Activated T-cell treated with anti-CD3 and anti-CD28 coated beads for 24 hours (primary cell): ENCODE results near the gene DBH.
"Not testable (repeated sequence)": the region's sequence is repeated elsewhere in the genome, so short reads cannot be mapped to it uniquely, and the experiment has no call there.

ENCODE experiments used
- DNase-seq: peaks from one replicate; pipeline ENCODE4 v3.0.0-alpha.2; 2020; ENCODE audit warnings: low read depth

Gene DBH

DNA sequence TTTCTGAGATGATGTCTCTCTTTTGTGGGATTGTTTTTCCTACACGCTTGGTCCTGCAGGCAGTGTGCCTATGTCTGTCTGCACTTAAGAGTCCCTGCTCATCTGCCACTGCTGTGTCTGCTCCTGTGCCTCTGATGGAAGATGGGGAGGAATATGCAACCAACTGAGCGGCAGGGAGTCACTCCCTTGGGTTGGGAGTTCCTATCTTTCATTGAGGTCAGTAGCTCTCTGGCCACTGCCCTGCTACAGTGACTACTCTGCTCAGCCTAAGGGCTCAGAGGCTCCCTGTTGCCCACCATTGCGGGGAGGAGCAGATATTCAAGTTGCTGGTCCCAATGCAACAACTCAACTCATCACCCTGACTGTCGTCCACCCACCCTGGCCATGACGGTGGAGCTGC is 13.6 kb upstream of the DBH start:
- no peak for DNase-seq

DNA sequence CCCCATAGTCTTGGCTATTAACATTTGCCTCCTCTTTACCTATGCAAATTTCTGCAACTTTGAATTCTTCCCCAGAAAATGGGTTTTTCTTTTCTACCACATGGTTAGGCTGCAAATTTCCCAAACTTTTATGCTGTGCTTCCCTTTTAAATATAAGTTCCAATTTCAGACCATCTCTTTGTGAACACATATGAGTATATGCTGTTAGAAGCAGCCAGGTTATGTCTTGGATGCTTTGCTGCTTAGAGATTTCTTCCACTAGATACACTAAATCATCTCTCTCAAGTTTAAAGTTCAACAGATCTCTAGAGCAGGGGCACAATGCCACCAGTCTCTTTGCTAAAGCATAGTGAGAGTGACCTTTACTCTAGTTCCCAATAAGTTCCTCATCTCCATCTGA is 10.2 kb upstream of the DBH start:
- not testable (repeated sequence) for DNase-seq

DNA sequence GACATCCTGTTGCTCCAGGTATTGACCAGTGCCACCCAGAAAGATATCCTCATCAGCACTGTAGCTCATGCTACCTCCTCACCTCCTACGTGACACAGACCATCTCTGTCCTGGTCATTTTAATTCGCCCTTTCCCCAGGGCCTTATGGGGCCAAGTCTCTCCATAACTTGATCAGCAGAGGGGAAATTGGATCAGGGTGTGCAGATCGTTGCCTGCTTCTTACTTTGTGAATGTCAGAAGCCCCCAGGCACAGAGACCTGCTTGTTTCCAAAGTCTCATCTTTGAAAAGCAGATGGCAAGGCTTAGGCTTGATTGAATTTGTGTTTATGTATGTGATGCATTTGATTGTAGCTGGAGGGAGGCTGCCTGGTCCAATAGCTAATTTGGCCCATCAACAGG is 8.8 kb upstream of the DBH start:
- DNase-seq = no peak

DNA sequence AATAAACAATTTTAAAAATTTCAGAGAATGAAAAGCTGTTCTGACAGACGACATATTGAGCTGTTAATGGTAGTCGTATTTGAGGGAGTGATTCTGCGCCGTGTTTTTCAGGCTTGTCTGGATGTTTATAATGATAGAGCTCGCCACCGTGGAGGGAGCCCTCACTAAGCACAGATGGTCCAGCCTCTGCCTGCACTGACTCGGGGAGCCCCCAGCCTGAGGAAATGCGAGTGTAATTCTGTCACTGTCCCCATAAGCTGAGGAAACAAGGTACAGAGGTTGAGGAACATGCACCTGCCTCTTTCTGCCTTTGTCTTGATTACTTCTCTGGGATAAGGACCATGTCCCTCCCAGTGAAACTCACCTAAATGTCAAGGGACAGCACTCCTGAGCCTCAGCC is 7.4 kb upstream of the DBH start:
- no peak for DNase-seq

- no peak for DNase-seq
Measured at GRCh38 chr9:133629221-133630110, 6.7 kb upstream of the DBH start.

DNA sequence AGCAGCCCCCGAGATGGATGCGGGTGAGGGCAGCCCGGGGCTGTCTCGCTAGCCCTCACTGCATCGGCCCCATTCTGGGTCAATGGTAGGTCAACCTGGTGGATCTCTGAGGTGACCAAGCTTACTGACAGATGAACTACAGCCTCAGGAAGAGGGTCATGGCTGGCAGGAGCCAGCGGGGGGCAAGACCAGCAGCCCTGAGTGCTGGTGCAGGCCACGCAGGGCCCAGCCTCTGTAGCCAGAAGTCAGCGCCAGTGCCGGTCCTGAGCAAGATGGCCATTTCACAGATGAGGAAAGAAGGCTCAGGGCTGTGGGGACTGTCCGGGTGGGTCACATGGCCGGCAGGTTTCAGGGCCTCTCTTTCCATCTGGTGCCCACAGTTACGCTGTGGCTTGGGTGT is 5.1 kb upstream of the DBH start:
- no peak for DNase-seq

GRCh38 chr9:133632806-133633680 is 3.1 kb upstream of the DBH start:
- DNase-seq = no peak

- no peak for DNase-seq
Measured at GRCh38 chr9:133633681-133634080, 2.5 kb upstream of the DBH start.

DNA sequence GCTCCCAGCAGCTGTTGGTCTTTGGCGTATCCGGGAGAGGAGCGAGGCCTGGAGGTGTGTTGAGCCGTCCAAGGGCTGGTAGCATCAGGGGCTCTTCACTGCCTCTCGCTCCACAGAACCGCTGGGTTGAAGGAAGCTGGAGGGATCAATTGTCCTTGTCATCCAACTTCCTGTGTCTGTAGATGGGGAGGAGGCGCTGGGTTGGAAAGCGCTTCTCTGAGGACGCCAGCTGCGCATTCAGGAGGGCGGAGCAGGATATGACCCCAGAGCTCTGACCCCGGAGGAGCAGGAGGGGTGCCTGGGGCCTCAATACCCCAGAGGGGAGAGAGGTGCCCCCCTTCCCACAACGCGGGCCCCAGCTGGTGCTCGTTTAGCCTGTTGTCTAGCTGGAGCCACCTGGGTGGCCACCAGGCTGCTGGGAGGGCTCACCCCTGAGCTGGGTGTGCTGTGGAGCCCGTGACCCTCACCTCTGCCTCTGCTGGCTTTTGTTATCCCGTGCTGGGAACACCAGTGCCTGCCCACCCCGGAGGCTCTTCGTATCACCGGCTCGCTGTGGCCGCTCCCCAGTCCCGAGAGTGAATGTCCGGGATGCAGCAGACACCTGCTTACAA is 2.0 kb upstream of the DBH start:
- DNase-seq = no peak

DNA sequence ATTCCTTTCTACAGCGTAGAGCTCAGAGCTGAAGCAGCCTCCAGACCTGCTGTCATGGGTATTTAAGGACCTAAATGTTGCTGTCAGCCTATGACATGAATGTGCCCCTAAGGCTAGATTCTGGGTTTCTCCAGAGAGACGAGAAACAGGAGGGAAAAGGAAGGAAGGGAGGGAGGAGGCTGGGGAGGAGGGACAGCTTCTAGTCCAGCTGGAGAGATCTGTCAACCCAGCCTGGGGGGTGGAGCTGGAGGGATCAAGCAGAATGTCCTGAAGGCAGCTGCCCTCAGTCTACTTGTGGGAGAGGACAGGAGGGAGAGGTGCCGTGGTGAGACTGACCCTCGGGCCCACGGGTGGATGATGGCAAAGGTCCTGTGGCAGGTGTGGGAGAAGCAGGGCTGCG is 1.1 kb upstream of the DBH start:
- DNase-seq = no peak

DNA sequence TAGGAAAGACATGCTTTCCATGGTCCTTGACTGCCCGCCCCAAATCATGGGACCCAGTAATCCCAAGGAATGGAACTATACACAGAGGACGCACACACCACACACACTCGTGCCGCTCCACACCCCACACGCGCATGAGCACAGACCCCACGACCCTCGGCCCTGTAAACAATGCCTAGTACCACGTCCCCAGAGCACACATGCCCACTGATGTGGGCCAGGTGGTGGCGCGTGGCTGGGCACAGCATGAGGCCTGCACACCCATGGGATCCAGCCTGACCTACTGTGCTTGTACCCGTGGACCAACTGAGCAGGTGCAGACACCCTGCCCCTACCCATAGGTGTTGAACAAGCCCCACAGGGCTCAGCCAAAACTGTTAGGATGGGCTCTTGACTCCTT is 739 bp downstream of the DBH start:
- DNase-seq = no peak

DNA sequence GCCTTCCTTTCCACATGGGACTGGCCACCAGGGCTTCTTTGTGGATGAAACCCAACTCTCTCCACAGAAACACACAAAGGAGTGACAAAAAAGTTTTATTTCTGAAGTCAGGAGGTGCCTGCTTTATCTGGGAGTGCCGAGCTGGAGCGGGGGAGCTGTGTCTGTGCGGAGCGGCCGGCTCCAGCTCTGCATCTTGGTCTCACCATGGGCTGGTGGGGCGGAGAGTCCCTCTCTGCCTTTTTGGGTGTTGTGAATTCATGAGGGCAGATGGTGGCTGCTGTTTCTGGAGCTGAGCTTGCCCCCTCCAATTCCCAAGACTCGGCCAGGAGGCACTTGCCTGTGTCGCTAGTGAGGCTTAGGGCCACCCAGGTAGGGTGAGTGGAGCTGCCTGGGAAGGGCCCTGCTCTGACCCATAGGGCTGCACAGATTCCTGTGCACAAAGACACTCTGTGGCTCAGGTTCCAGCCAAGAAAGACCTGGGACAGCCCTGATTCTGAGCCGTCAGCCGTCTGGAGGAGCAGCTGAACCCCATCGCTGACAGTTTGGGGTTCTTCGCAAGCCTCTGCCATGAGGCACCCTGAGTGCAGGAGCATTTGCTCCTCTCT is 1.4 kb downstream of the DBH start:
- DNase-seq = no peak

- DNase-seq = no peak
Measured at GRCh38 chr9:133638076-133638475, 1.9 kb downstream of the DBH start.

- DNase-seq = no peak
Measured at GRCh38 chr9:133638711-133639110, 2.5 kb downstream of the DBH start.

- DNase-seq = no peak
Measured at GRCh38 chr9:133639613-133640012, 3.5 kb downstream of the DBH start.

DNA sequence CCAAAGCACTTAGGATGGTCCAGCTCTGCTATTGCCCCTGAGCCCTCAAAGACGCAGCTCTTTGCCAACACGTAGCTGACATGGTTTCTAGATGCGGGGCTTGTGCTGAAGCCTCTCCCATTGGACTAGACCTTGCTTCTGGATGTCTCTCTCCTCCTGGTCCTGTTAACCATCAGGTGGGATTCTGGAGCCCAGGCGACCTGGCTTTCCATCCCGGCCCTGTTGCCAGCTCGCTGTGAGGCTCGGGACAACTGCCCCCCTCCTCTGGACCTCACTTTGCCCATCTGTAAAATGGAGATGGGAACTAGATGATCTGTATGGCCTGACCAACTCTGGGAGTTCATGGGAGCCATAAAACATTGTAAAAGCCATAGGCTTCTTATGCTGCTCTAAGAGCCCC is 4.0 kb downstream of the DBH start:
- no peak for DNase-seq

GRCh38 chr9:133640580-133641395 is 4.6 kb downstream of the DBH start:
- DNase-seq = no peak

DNA sequence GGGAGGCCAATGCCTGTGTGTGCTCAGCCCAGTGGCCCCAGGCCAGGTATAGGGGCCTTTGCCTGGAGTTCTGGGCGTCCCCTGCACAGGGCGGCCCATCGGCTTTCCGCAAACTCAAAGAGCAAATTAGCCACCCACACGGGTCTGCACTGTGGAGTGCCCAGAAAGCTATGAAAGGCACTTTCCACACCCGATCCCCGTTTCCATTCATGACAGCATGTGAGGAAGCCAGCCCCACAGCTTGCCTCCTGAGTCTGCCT is 5.2 kb downstream of the DBH start:
- no peak for DNase-seq

GRCh38 chr9:133641861-133642595 is 5.9 kb downstream of the DBH start:
- DNase-seq = no peak

- no peak for DNase-seq
Measured at GRCh38 chr9:133642708-133643361, 6.7 kb downstream of the DBH start.

- DNase-seq = no peak
Measured at GRCh38 chr9:133643362-133643755, 7.2 kb downstream of the DBH start.
